22Rv1 (cell line): Measurements from ENCODE around the gene ODAD3.
A peak's percentile ranks its signal among the peaks of the same experiment; 100 is the strongest.

ENCODE experiments used
- H3K27ac ChIP-seq: fragments of 450-650 bp; 2 replicates; pipeline ENCODE4 v1.5.1; 2017
- CTCF ChIP-seq: fragments of 450-650 bp; IDR thresholded peaks from 2 replicates; pipeline ENCODE4 v1.5.1; 2017; ENCODE audit warnings: mild to moderate bottlenecking
- ZFX ChIP-seq: fragments of 450-650 bp; IDR thresholded peaks from 2 replicates; pipeline ENCODE4 v1.6.1; 2017; ENCODE audit warnings: antibody characterized with exemption, borderline replicate concordance

The ODAD3 gene

GRCh38 chr19:11451327-11451870 lies 16.5 kb upstream of the ODAD3 start:
- no peak overlapping the region for H3K27ac ChIP-seq
- no peak for TF ChIP-seq CTCF
- TF ChIP-seq ZFX: no peak

GRCh38 chr19:11450570-11451326 lies 15.8 kb upstream of the ODAD3 start:
- H3K27ac ChIP-seq: no peak overlapping the region
- TF ChIP-seq CTCF: no peak
- no peak for TF ChIP-seq ZFX

GRCh38 chr19:11448923-11449554 lies 14.1 kb upstream of the ODAD3 start:
- TF ChIP-seq ZFX: no peak
- TF ChIP-seq CTCF: no peak

GRCh38 chr19:11448410-11448809 lies 13.5 kb upstream of the ODAD3 start:
- no peak overlapping the region for H3K27ac ChIP-seq
- TF ChIP-seq ZFX (no peak), CTCF (no peak)

More at GRCh38 chr19:11448923-11449554, 14.1 kb upstream of the ODAD3 start:
- no peak overlapping the region for H3K27ac ChIP-seq

GRCh38 chr19:11447347-11448262 lies 12.7 kb upstream of the ODAD3 start:
- no peak overlapping the region for H3K27ac ChIP-seq
- TF ChIP-seq CTCF: no peak
- TF ChIP-seq ZFX: no peak

- no peak overlapping the region for H3K27ac ChIP-seq
- TF ChIP-seq ZFX: no peak
- TF ChIP-seq CTCF: peak; percentile 85
Observed at GRCh38 chr19:11446652-11447301, 11.9 kb upstream of the ODAD3 start.
